ENCODE data around the gene CSGALNACT2.

The CSGALNACT2 gene

DNA sequence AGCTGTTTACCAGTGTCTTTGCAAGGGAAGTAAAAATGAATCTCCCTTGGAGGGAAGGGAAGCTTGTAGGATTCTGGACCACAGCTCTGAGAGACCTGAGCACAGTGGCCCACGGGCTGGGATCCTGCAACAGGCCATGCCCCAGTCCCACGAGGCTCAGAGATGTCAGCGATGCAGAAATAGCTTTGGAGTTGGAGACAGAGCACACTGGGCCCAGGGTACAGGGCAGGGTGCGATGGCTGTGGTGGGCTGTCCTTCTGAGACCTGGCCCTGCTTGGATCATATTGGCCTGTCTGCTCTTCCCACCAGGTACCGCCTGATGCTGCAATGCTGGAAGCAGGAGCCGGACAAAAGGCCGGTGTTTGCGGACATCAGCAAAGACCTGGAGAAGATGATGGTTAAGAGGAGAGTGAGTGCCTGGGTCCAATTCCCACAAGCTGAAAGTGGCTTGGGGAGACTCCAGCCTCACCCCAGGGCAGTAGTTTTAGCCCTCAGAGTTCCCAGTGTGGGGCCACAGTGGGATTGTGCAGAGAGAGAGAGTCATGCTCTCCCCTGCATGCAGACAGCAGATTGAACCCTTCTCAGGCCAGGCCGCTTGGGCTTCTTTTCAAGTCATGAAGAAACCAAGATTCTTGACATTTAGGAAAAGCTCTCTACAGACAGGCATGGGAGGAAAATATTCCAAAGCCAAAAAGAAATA is 13.5 kb upstream of the CSGALNACT2 start:
- no peak for DNase-seq

DNA sequence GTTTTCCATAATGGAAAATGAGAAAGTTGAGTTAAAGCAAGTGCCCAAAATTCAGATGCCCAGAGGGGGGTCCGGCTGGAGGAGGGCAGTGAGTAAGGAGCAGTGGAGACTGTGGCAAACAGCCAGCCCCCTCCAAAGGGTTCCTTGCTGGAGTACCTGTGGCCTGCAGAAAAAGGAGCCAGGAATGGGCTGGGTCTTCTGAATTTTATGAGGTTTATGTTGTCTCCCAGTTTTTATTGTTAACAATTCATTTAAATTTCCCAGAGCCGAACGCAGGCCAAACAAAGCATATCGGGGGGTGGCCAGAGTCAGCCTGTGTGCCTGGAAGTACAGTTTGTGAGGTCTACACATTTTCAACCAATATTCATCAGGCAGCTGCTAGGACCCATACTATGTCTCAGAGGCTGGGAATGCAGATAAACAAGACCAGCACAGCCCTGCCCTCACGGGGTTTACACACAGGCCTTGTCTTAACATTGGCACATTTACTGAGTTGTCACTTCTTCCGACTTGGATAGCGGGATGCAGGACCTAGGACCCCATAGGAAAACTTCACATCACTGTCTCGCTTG is 12.9 kb upstream of the CSGALNACT2 start:
- no peak for DNase-seq

DNA sequence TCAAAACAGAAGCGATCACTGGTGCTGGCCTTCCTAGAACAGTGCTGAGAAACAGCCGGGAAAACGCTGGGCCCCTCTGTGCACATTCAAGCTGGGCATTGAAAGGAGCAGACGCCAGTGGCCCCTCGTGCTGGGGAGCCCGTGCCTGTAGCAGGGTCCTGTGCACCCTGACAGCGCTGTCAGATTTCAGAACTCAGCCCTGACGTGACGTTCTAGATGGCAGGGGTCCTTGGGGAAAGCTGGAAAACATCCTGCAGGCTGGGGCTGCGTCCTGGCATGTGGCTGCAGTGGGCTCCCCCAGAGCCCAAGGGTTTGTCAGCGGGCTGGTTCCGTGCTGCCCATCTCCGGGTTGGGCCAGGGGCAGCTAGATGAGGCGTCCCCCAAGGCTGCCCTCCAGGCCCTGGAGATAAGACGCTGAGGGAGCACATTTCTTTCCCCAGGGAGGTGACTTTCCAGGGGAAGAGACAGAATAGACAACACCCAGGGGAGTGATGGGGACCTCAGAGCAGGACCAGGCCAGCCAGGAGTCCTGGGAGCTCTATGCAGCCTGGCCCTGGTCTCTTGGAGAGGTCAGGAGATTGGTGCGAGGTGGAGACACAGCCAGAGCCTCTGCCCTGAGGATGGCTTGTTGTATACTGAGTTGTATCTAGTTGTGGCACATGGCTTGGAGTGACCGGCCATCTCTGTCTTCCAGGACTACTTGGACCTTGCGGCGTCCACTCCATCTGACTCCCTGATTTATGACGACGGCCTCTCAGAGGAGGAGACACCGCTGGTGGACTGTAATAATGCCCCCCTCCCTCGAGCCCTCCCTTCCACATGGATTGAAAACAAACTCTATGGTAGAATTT is 12.1 kb upstream of the CSGALNACT2 start:
- no peak for DNase-seq

DNA sequence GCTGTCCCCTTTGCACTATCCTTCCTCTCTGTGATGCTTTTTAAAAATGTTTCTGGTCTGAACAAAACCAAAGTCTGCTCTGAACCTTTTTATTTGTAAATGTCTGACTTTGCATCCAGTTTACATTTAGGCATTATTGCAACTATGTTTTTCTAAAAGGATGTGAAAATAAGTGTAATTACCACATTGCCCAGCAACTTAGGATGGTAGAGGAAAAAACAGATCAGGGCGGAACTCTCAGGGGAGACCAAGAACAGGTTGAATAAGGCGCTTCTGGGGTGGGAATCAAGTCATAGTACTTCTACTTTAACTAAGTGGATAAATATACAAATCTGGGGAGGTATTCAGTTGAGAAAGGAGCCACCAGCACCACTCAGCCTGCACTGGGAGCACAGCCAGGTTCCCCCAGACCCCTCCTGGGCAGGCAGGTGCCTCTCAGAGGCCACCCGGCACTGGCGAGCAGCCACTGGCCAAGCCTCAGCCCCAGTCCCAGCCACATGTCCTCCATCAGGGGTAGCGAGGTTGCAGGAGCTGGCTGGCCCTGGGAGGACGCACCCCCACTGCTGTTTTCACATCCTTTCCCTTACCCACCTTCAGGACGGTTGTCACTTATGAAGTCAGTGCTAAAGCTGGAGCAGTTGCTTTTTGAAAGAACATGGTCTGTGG is 11.4 kb upstream of the CSGALNACT2 start:
- no peak for DNase-seq

DNA sequence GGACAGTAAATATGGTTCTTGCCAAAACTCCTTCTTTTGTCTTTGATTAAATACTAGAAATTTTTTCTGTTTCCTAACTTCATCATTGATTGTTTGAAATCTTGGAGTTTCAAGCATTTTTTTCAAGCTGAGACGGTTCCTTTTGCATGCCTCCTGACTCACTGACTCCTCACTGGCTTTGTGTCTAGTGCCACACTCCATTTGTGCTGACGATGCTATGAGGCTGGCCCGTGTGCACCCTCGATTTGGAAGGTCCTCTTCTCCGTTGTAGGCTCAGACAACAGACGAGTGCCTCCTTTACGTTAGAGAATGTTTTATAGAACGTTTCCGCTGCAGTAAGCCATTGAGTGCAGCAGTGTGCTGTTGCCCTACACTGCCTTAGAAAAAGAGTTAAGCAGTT is 10.8 kb upstream of the CSGALNACT2 start:
- no peak for DNase-seq

DNA sequence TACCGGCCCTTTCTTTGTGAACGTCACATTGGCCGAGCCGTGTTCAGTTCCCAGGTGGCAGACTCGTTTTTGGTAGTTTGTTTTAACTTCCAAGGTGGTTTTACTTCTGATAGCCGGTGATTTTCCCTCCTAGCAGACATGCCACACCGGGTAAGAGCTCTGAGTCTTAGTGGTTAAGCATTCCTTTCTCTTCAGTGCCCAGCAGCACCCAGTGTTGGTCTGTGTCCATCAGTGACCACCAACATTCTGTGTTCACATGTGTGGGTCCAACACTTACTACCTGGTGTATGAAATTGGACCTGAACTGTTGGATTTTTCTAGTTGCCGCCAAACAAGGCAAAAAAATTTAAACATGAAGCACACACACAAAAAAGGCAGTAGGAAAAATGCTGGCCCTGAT is 9.9 kb upstream of the CSGALNACT2 start:
- DNase-seq: no peak

DNA sequence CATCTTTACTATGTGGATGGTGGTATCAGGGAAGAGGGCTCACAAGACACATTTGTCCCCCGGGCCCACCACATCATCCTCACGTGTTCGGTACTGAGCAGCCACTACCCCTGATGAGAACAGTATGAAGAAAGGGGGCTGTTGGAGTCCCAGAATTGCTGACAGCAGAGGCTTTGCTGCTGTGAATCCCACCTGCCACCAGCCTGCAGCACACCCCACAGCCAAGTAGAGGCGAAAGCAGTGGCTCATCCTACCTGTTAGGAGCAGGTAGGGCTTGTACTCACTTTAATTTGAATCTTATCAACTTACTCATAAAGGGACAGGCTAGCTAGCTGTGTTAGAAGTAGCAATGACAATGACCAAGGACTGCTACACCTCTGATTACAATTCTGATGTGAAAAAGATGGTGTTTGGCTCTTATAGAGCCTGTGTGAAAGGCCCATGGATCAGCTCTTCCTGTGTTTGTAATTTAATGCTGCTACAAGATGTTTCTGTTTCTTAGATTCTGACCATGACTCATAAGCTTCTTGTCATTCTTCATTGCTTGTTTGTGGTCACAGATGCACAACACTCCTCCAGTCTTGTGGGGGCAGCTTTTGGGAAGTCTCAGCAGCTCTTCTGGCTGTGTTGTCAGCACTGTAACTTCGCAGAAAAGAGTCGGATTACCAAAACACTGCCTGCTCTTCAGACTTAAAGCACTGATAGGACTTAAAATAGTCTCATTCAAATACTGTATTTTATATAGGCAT is 9.1 kb upstream of the CSGALNACT2 start:
- DNase-seq: no peak

DNA sequence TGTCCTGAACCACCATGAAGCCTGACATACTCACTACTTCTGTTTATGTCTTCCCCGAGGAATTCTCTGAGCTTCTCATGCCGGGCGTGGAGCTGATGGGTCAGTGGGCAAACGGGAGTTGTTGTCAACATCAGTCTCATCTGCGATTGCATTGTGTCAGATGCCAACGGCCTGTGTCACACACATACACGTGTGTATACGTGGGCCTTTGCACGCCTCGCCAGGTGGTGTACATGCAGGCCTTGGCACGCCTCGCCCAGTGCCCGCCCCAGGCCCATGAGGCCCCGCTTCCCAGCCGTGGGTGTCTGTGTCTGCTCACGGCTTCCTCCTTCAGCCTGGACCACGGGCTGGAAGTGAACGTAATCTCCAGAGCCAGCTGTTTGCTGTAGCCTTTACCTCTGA is 7.5 kb upstream of the CSGALNACT2 start:
- no peak for DNase-seq

DNA sequence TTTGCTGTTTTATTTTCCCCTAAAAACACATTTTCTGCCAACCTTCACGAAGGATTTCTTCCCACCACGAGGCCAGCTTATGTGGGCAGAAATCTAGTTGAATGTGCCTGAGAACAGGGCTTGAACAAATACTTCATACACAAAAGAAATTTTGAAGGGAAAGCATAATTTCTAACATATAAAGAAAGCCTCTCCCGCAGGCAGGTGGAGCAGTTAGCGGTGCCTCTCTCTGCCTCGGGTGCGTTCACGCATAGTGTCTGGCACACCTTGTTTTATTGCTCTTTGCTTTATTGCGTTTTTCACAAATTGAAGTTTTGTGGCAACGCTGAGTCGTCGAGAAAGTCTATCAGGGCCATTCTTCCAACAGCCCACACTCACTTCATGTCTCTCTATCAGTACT is 7.0 kb upstream of the CSGALNACT2 start:
- DNase-seq: no peak

DNA sequence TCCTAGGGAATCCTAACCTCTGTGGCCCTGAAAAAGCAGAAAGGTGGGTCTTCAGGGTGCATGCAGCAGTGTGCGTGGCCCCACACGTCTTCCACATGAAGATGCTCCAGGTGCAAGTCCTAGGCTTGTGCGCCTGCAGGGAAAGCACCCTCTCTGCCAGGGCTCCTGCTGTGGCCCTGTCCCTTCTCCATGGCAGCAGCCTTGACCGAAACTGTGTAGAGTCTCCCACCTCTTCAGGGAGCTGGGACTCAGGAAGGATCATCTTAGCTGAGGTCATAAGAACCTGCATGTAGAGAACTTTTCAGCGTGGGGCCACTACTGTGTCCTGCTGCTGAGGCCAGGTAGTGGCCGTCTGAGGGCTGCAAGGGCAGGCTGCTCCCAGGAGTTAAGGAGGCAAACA is 6.3 kb upstream of the CSGALNACT2 start:
- no peak for DNase-seq

DNA sequence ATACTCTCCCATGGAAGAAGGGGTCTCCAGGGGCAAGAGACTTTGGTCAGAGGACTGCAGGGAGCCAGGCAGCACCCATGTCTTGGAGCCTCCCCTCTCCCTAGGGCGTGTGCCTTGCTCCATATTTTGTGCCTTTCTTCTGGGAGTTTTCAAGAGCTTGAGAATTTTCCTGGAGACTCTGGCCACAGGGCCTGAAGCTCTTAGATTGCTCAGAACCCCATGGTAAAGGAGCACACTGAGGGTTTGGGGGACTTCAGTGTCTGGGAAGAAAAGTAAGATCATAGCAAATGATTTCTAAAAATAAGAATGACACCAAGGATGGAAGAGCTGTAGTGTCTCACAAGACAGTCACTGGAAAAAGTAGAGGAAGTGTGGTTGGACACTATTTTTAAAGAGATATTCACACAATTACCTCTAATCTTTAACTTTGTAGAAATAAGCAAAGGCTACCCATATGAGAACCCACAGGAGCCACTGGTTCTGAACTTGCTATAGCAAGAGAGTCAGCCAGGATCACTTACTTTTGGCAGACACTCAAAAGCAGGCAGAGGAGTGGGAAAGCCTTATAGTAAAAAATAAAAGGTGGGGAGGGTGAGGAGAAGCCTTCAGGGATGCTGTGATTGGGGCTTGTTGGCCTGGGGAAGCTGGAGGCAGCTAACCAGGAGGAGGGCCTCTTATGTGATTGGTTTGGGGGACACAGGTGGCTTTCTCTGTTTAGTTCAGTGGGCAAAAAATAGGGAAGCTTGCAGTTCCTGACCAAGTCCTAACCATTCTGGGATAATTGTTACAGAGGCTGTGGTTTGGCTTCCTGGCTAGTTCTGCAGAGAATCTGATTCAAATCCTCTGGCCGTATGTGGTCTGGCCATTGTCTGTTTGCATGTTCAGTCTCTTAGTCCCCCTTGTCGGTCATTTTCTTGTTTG is 5.1 kb upstream of the CSGALNACT2 start:
- no peak for DNase-seq

DNA sequence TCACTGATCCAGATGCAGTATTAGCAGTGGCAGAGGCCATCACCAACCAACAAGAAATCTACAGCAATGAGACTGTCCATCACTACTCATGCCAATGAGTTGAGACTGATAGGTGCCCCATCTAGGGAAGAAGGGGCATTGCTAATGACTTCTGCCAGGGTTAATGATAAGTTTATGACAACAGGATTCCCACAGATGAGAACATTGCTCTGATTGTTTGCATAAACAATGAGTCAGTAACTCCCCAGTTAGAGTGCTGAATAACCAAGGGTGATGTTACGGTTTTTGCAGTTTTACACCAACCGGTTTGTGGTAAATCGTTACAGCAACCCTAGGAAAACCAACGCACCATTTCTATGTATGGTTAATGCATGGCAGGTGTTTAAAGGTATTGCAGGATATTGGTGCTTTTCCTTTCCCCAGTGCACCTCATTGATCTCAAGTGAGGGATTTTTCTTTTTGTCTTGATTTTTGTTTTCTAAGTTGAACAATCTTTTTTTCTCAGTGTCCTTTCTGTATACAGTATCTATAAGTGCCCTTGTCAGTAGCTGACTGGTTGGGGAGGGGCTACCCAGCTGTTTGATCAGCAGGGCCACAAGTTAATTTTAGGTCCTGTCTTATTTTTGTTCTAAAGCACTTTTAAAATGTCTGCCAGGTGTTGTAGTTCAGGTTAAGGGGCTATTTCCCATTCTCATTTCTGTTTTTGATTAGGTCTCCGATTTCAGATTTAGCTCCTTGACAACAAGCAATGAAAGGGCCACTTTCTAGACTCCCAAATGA is 3.9 kb upstream of the CSGALNACT2 start:
- DNase-seq: no peak

DNA sequence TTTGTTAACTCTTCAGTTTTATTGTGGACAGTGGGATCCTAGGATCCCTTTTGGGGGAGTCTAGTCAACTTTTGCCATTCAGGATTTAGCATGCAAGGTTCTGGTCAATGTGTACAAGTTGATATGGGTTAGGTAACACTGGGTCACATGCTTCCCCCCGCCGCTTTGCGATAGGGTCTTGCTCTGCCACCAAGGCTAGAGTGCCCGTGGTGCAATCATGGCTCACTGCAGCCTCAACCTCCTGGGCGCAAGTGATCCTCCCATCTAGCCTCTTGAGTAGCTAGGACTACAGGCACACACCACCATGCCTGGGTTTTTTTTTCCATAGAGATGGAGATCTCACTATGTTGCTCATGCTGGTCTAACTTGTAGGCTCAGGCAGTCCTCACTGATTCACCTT is 3.2 kb upstream of the CSGALNACT2 start:
- no peak for DNase-seq

DNA sequence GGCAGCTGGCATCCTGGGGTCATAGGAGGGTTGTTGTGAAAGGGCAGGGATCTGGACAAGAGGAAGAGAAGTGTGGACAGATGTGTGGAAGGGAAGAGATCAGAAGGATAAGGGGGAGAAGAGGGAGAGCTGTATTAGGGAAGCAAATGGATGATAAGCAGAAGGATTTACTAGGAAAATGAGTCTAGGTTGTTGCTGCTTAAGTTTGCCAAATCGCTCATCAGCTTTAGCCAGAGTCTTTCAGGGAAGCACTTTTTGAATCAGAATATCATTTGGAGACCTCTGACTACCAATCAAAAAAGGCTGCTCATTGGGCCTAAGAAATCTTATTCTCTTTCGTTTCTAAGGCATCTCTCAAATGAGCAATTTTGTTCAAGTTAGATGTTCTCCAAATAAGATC is 2.6 kb upstream of the CSGALNACT2 start:
- no peak for DNase-seq

DNA sequence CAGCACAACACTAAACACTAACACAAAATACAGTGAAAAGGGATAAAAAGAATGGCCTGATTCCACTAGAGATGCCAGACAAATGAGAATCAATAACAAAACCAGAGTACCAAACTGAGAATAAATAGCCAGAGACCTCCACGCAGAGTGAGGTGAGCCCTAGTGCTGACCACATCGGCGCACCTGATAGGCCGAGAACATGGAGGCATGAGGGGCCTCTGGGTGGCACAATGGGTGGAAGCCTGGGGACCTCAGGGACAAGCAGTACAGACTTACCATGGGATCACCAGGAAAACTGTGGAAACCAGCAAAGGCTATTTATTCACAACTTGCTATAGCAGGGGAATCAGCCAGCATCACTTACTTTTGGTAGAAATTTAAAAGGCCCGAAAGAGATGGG is 1.8 kb upstream of the CSGALNACT2 start:
- DNase-seq: no peak

DNA sequence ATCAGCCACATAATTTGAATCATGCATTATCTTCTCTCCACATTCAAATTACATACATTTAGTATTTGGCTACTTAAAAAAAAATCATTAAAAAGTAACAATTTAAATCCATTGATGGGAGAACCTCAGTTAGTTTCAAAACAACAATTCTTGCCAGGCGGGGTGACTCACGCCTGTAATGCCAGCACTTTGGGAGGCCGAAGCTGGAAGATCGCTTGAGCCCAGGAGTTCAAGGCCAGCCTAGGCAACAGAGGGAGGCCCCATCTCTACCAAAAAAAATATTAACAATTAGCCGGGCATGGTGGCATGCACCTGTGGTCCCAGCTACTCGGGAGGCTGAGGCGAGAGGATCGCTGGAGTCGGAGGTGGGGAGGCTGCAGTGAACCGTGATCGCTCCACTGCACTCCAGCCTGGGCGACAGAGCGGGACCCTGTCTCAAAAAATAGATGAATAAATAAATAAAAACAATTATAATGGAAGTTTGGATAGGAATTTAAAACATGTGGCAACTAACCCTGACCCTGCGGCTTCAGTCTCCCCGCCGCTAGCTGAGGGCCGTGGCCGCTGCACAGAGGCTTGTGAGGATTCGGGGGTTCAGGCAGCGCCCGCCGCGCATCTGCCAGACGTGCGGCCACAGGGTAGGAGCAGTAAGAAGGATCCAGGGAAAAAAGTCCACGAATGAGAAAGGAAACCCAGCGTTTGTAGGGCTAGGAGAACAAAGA is 1.1 kb upstream of the CSGALNACT2 start:
- DNase-seq: no peak

DNA sequence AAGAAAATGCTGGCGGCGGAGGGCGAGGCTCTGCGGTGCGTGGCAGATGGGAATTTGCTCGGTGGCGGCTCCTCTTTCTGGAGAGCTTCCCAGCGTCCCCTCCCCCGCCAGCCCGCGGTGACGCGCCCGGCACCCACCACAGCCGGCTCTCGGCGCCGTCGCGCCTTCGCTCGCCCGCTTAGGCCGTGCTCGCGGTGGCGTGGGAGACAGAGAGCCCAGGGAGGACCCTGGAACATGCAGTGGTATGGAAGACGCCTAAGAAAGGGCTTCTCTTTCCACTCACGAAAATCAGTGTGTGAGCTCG is 576 bp upstream of the CSGALNACT2 start:
- DNase-seq: peak in 1 of 2 experiments; percentile 12

DNA sequence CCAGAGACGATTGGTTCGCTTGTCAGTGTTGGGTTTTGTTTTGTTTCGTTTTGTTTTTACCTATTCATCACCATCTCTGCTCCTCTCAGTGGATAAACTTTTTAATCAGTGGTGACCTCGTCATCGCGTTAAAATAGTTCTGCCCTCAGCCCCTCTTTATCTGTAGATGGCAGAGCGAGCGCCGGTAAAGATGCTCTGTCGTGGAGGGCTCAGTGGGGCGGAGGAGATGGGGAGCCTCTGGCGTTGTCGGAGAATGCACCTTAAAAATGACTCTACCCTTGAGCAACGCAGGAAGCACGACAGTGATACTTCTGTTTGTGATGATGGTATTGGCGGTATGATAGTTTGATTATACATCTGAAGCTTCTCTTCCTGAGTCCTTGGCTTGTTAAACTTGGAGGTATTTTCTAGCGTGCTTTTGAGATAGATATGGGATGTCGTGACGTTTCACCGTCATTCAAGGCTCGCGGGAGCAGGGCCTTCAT is 554 bp downstream of the CSGALNACT2 start:
- peak in 1 of 2 experiments; percentile 11 for DNase-seq

DNA sequence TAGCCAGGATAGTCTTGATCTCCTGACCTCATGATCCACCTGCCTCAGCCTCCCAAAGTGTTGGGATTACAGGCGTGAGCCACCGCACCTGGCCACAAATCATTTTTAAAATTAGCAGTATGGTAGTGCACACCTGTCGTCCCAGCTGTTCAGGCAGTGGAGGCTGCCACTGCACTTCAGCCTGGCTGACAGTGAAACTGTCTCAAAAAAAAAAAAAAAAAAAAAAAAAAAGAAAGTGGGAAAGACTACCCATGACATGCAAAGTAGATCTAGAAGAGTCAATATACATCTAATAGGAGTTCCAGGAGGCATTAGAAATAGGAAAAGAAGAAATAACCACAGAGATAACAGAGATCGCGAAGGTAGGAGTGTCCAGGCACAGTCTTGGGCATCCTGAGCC is 3.2 kb downstream of the CSGALNACT2 start:
- no peak for DNase-seq

DNA sequence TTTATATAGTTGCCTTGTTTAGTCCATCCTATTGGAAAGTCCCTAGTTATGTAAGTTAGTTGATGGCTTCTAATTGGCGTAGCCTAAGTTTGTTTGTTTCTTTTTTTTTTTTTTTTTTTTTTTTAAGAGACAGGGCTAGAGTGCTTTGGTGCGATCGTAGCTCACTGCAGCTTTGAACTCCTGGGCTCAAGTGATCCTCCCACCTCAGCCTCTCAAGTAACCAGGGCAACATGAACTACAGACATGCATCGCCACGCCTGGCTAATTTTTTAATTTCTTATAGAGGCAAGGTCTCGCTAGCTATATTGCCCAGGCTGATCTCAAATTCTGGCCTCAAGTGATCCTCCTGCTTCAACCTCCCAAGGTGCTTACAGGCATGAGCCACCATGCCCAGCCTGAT is 7.1 kb downstream of the CSGALNACT2 start:
- no peak for DNase-seq
